Choroid plexus epithelial cell (primary cell): ENCODE measurements around the gene CDYL2.
A peak's percentile ranks its signal among the peaks of the same experiment; 100 is the strongest.

ENCODE experiments used
- DNase-seq: peaks from one replicate; pipeline ENCODE4 v3.0.0-alpha.2; 2010; ENCODE audit warnings: low read depth
- H3K4me3 ChIP-seq: 2 replicates; pipeline ENCODE4 v1.5.1; 2011; ENCODE audit warnings: low read depth, mild to moderate bottlenecking, control low read depth, low read length, moderate library complexity
- TF ChIP-seq, protein P1 (sequence below): conservative IDR thresholded peaks from 2 replicates; pipeline ENCODE4 v1.5.1; 2011; ENCODE audit warnings: low read depth, mild to moderate bottlenecking, control low read depth, inconsistent platforms, low read length, moderate library complexity

CDYL2 gene

GRCh38 chr16:80725566-80726162 lies 78.7 kb downstream of the CDYL2 start:
- H3K4me3 ChIP-seq: no peak overlapping the region
- TF ChIP-seq, protein P1, sequence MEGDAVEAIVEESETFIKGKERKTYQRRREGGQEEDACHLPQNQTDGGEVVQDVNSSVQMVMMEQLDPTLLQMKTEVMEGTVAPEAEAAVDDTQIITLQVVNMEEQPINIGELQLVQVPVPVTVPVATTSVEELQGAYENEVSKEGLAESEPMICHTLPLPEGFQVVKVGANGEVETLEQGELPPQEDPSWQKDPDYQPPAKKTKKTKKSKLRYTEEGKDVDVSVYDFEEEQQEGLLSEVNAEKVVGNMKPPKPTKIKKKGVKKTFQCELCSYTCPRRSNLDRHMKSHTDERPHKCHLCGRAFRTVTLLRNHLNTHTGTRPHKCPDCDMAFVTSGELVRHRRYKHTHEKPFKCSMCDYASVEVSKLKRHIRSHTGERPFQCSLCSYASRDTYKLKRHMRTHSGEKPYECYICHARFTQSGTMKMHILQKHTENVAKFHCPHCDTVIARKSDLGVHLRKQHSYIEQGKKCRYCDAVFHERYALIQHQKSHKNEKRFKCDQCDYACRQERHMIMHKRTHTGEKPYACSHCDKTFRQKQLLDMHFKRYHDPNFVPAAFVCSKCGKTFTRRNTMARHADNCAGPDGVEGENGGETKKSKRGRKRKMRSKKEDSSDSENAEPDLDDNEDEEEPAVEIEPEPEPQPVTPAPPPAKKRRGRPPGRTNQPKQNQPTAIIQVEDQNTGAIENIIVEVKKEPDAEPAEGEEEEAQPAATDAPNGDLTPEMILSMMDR: no peak
- DNase-seq: peak; percentile 46

- H3K4me3 ChIP-seq: no peak overlapping the region
- TF ChIP-seq, protein P1: no peak
- DNase-seq: no peak
Observed at GRCh38 chr16:80723981-80724380, 80.4 kb downstream of the CDYL2 start.

GRCh38 chr16:80723091-80723490 lies 81.3 kb downstream of the CDYL2 start:
- TF ChIP-seq, protein P1: no peak
- H3K4me3 ChIP-seq: no peak overlapping the region
- no peak for DNase-seq

- no peak overlapping the region for H3K4me3 ChIP-seq
- TF ChIP-seq, protein P1: no peak
- DNase-seq: peak; percentile 23
Observed at GRCh38 chr16:80720804-80721371, 83.5 kb downstream of the CDYL2 start.

DNA sequence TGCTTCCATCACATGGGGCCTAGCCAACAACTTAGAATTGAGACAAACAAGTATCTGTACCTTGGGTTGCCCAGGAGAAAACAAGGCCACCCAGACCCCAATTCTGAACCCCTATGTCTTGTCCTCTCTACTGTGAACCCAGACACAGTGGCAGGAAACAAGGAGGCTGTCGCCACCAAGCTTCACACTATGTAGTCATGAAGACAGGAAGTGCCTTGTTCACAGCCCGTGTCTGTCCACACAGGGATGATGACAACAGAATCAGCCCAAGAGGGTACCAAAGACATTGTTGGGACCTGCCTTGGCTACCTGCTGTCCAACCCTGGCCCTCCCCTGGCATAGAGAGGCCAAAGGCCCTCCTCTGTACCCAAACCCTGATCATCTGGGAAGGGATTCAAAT lies 84.8 kb downstream of the CDYL2 start:
- TF ChIP-seq, protein P1: no peak
- no peak for DNase-seq
- no peak overlapping the region for H3K4me3 ChIP-seq

- H3K4me3 ChIP-seq: no peak overlapping the region
- DNase-seq: peak; percentile 41
- TF ChIP-seq, protein P1: no peak
Observed at GRCh38 chr16:80718480-80719220, 85.7 kb downstream of the CDYL2 start.
